ENCODE results near the gene ZNF710.

- TF ChIP-seq, protein P1, sequence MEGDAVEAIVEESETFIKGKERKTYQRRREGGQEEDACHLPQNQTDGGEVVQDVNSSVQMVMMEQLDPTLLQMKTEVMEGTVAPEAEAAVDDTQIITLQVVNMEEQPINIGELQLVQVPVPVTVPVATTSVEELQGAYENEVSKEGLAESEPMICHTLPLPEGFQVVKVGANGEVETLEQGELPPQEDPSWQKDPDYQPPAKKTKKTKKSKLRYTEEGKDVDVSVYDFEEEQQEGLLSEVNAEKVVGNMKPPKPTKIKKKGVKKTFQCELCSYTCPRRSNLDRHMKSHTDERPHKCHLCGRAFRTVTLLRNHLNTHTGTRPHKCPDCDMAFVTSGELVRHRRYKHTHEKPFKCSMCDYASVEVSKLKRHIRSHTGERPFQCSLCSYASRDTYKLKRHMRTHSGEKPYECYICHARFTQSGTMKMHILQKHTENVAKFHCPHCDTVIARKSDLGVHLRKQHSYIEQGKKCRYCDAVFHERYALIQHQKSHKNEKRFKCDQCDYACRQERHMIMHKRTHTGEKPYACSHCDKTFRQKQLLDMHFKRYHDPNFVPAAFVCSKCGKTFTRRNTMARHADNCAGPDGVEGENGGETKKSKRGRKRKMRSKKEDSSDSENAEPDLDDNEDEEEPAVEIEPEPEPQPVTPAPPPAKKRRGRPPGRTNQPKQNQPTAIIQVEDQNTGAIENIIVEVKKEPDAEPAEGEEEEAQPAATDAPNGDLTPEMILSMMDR (IDR thresholded peaks at IDR 0.05): no peak
- TF ChIP-seq POLR2A (IDR thresholded peaks at IDR 0.05): no peak
Measured at GRCh38 chr15:90008607-90009006, 7.5 kb downstream of the ZNF710 start.
